ENCODE results near the gene TMC8.

The TMC8 gene

GRCh38 chr17:78185981-78186691 lies 55.6 kb downstream of the TMC8 start:
- no peak for DNase-seq

GRCh38 chr17:78186692-78187595 lies 56.4 kb downstream of the TMC8 start, which contains the start of the genes AFMID and TK1:
Gene AFMID (plus strand): TSS chr17:78187362. CDS start chr17:78187371, 9 bp downstream.
Gene TK1 (minus strand): TSS chr17:78187052. CDS start chr17:78186994, 58 bp downstream.
- DNase-seq = peak; percentile 96 to 97

All from NCI-H187 (cell line).